Stimulated activated CD8-positive, alpha-beta memory T cell treated with anti-CD3 and anti-CD28 coated beads, Interleukin-15, amount 100 ng/mL, for 4 hours (primary cell): ENCODE data around the gene KRTAP4-5.
"Not testable (repeated sequence)": the region's sequence is repeated elsewhere in the genome, so short reads cannot be mapped to it uniquely, and the experiment has no call there.

ENCODE experiments used
- DNase-seq, 2 donors: peaks; one replicate each; pipeline ENCODE4 v3.0.0-alpha.2; 2020; ENCODE audit warnings: low read depth in 2 of 2

The KRTAP4-5 gene

GRCh38 chr17:41147531-41148204, 2.0 kb downstream of the KRTAP4-5 start:
- no peak for DNase-seq

GRCh38 chr17:41145261-41145660, 4.4 kb downstream of the KRTAP4-5 start:
- no peak for DNase-seq

- DNase-seq: no peak
Measured at GRCh38 chr17:41144846-41145245, 4.8 kb downstream of the KRTAP4-5 start.

GRCh38 chr17:41141361-41141760, 8.3 kb downstream of the KRTAP4-5 start:
- no peak for DNase-seq

GRCh38 chr17:41140360-41141131, 9.1 kb downstream of the KRTAP4-5 start, which contains the start of gene KRTAP4-6:
Gene KRTAP4-6 (minus strand): TSS chr17:41140544. CDS start chr17:41140487, 57 bp downstream.
- DNase-seq: no peak

GRCh38 chr17:41139865-41140264, 9.8 kb downstream of the KRTAP4-5 start:
- DNase-seq: not testable (repeated sequence)

GRCh38 chr17:41133880-41134735, 15.5 kb downstream of the KRTAP4-5 start:
- no peak for DNase-seq

- DNase-seq: no peak
Measured at GRCh38 chr17:41131979-41132378, 17.6 kb downstream of the KRTAP4-5 start.

GRCh38 chr17:41127371-41127770, 22.3 kb downstream of the KRTAP4-5 start:
- no peak for DNase-seq

- DNase-seq: no peak
Measured at GRCh38 chr17:41126412-41126811, 23.2 kb downstream of the KRTAP4-5 start.

GRCh38 chr17:41125064-41125463, 24.6 kb downstream of the KRTAP4-5 start:
- DNase-seq: no peak

GRCh38 chr17:41123991-41124371, 25.6 kb downstream of the KRTAP4-5 start, which contains the start of gene KRTAP4-12:
Gene KRTAP4-12 (minus strand): TSS chr17:41124182. CDS start chr17:41124122, 60 bp downstream.
- DNase-seq: not testable (repeated sequence)

- not testable (repeated sequence) for DNase-seq
Measured at GRCh38 chr17:41123292-41123990, 26.2 kb downstream of the KRTAP4-5 start.

- no peak for DNase-seq
Measured at GRCh38 chr17:41121742-41122141, 27.9 kb downstream of the KRTAP4-5 start.

GRCh38 chr17:41119696-41120690, 29.6 kb downstream of the KRTAP4-5 start:
- not testable (repeated sequence) for DNase-seq

GRCh38 chr17:41118721-41119120, 30.9 kb downstream of the KRTAP4-5 start:
- DNase-seq: no peak

- DNase-seq: not testable (repeated sequence)
Measured at GRCh38 chr17:41117846-41118386, 31.7 kb downstream of the KRTAP4-5 start, which contains the start of gene KRTAP4-11. Gene KRTAP4-11 (minus strand): TSS chr17:41118373. CDS start chr17:41118315, 58 bp downstream.

- no peak for DNase-seq
Measured at GRCh38 chr17:41116297-41116696, 33.3 kb downstream of the KRTAP4-5 start.

- no peak for DNase-seq
Measured at GRCh38 chr17:41111151-41111885, 38.3 kb downstream of the KRTAP4-5 start.
